Measurements from ENCODE around the gene HMX1. TPM values are rescaled to one million over a fixed set of nuclear protein-coding genes. Genes with fewer than 3 reads are reported as not detected.

Gene HMX1
- total RNA-seq, 6 experiments from 2014 or later: not detected

- Histone ChIP-seq H3K4me1 (no peaks in the 10 kb centered on the region), H3K27ac (no peak overlapping the region), H3K27me3 (no peaks in the 10 kb centered on the region), H3K9me3 (no peaks in the 10 kb centered on the region), H3K36me3 (no peaks in the 10 kb centered on the region), H3K4me3 (no peak overlapping the region)
- ATAC-seq (peak; percentile 86 to 96 (median 92)), DNase-seq (peak; percentile 68 to 75 (median 69))
- TF ChIP-seq POLR2A (IDR thresholded peaks at IDR 0.05) (no peak), CTCF (IDR thresholded peaks at IDR 0.05) (peak; percentile 62 to 93 (median 88))
- intact Hi-C loops (cut with DNase I): loop anchor here (10.0 kb wide), 1 partner anchor 313 kb away; no protein-coding TSS in a partner anchor
- WGBS (ENCODE audit: insufficient coverage, low coverage, low lambda C conversion rate, missing lambda C conversion rate): 2% methylated on average over 8 of the region's 20 CpGs
Measured at GRCh38 chr4:8917868-8918783, 46.5 kb upstream of the HMX1 start.

GRCh38 chr4:8917321-8917811, 45.7 kb upstream of the HMX1 start:
- no peak for DNase-seq
- WGBS (ENCODE audit: insufficient coverage, low coverage, low lambda C conversion rate, missing lambda C conversion rate): 68% methylated on average over 6 of the region's 12 CpGs
- H3K36me3 ChIP-seq: no peaks in the 10 kb centered on the region
- no peak for ATAC-seq
- H3K27me3 ChIP-seq: no peaks in the 10 kb centered on the region
- no peak overlapping the region for H3K4me3 ChIP-seq
- H3K27ac ChIP-seq: no peak overlapping the region
- no peaks in the 10 kb centered on the region for H3K4me1 ChIP-seq
- no peaks in the 10 kb centered on the region for H3K9me3 ChIP-seq
- TF ChIP-seq CTCF (IDR thresholded peaks at IDR 0.05): no peak
- no peak for TF ChIP-seq POLR2A (IDR thresholded peaks at IDR 0.05)
- intact Hi-C loops (cut with DNase I): loop anchor here (10.0 kb wide), 1 partner anchor 313 kb away; no protein-coding TSS in a partner anchor

- H3K27me3 ChIP-seq: no peaks in the 10 kb centered on the region
- ATAC-seq (no peak), DNase-seq (no peak)
- no peaks in the 10 kb centered on the region for H3K36me3 ChIP-seq
- no peak overlapping the region for H3K4me3 ChIP-seq
- 80% methylated on average over 1 of the region's 2 CpGs for WGBS (ENCODE audit: insufficient coverage, low coverage, low lambda C conversion rate, missing lambda C conversion rate)
- H3K4me1 ChIP-seq: no peaks in the 10 kb centered on the region
- intact Hi-C loops (cut with DNase I): loop anchor here (10.0 kb wide), 1 partner anchor 312 kb away; no protein-coding TSS in a partner anchor
- no peak overlapping the region for H3K27ac ChIP-seq
- H3K9me3 ChIP-seq: no peaks in the 10 kb centered on the region
- TF ChIP-seq POLR2A (IDR thresholded peaks at IDR 0.05) (no peak), CTCF (IDR thresholded peaks at IDR 0.05) (no peak)
Measured at GRCh38 chr4:8916906-8917305, 45.3 kb upstream of the HMX1 start.

- 10% methylated on average over 2 of the region's 11 CpGs for WGBS (ENCODE audit: insufficient coverage, low coverage, low lambda C conversion rate, missing lambda C conversion rate)
- peak in 2 of 3 donors; percentile 22 to 43 for DNase-seq
- intact Hi-C loops (cut with DNase I): loop anchor here (10.0 kb wide), 1 partner anchor 312 kb away; no protein-coding TSS in a partner anchor
Measured at GRCh38 chr4:8916351-8916885, 44.8 kb upstream of the HMX1 start.

More at GRCh38 chr4:8916351-8916885, 44.8 kb upstream of the HMX1 start:
- Histone ChIP-seq H3K36me3 (no peaks in the 10 kb centered on the region), H3K27ac (no peak overlapping the region), H3K4me1 (no peaks in the 10 kb centered on the region), H3K27me3 (no peaks in the 10 kb centered on the region), H3K9me3 (no peaks in the 10 kb centered on the region), H3K4me3 (no peak overlapping the region)
- ATAC-seq: no peak
- no peak for TF ChIP-seq POLR2A (IDR thresholded peaks at IDR 0.05)
- no peak for TF ChIP-seq CTCF (IDR thresholded peaks at IDR 0.05)
